Activated naive CD8-positive, alpha-beta T cell treated with anti-CD3 and anti-CD28 coated beads, Interleukin-2, amount 50 U/mL, for 16 hours (primary cell): ENCODE data around the gene ZMPSTE24.
"Not testable (repeated sequence)": the region's sequence is repeated elsewhere in the genome, so short reads cannot be mapped to it uniquely, and the experiment has no call there.

Experiments
- DNase-seq: peaks from one replicate; pipeline ENCODE4 v3.0.0-alpha.2; 2020; ENCODE audit warnings: low read depth, low spot score

ZMPSTE24 gene

GRCh38 chr1:40257688-40258444 lies at the start of gene ZMPSTE24:
Gene ZMPSTE24 (plus strand): TSS chr1:40258236. CDS start chr1:40258272, 36 bp downstream.
- peak; percentile 92 for DNase-seq

GRCh38 chr1:40210511-40211204 lies 47.4 kb upstream of the ZMPSTE24 start:
- no peak for DNase-seq

GRCh38 chr1:40218333-40218732 lies 39.7 kb upstream of the ZMPSTE24 start:
- no peak for DNase-seq

GRCh38 chr1:40221471-40221905 lies 36.5 kb upstream of the ZMPSTE24 start:
- not testable (repeated sequence) for DNase-seq

- no peak for DNase-seq
Observed at GRCh38 chr1:40221977-40222772, 35.9 kb upstream of the ZMPSTE24 start.

GRCh38 chr1:40224040-40224439 lies 34.0 kb upstream of the ZMPSTE24 start:
- no peak for DNase-seq

- no peak for DNase-seq
Observed at GRCh38 chr1:40226192-40226591, 31.8 kb upstream of the ZMPSTE24 start.

GRCh38 chr1:40232444-40232843 lies 25.6 kb upstream of the ZMPSTE24 start:
- DNase-seq = peak; percentile 12

- DNase-seq = no peak
Observed at GRCh38 chr1:40239626-40240025, 18.4 kb upstream of the ZMPSTE24 start.

GRCh38 chr1:40240390-40240789 lies 17.6 kb upstream of the ZMPSTE24 start:
- DNase-seq = no peak

GRCh38 chr1:40241362-40241761 lies 16.7 kb upstream of the ZMPSTE24 start:
- DNase-seq = no peak

- no peak for DNase-seq
Observed at GRCh38 chr1:40243351-40243750, 14.7 kb upstream of the ZMPSTE24 start.

- no peak for DNase-seq
Observed at GRCh38 chr1:40244138-40244744, 13.8 kb upstream of the ZMPSTE24 start.

GRCh38 chr1:40245686-40246085 lies 12.3 kb upstream of the ZMPSTE24 start:
- DNase-seq = no peak

GRCh38 chr1:40247655-40248054 lies 10.4 kb upstream of the ZMPSTE24 start, which contains the start of gene TMCO2:
Gene TMCO2 (plus strand): TSS chr1:40247937. CDS start chr1:40247994, 57 bp downstream.
- DNase-seq = no peak

GRCh38 chr1:40248412-40248811 lies 9.6 kb upstream of the ZMPSTE24 start:
- DNase-seq = no peak

GRCh38 chr1:40251456-40251855 lies 6.6 kb upstream of the ZMPSTE24 start:
- no peak for DNase-seq

GRCh38 chr1:40252601-40253000 lies 5.4 kb upstream of the ZMPSTE24 start:
- no peak for DNase-seq

- DNase-seq = no peak
Observed at GRCh38 chr1:40255231-40255630, 2.8 kb upstream of the ZMPSTE24 start.

GRCh38 chr1:40256401-40257084 lies 1.5 kb upstream of the ZMPSTE24 start:
- no peak for DNase-seq

- DNase-seq = no peak
Observed at GRCh38 chr1:40257313-40257687, 736 bp upstream of the ZMPSTE24 start.
